Mesenchymal stem cell (in vitro differentiated cells and primary cell): ENCODE results near the gene RRN3.
"Not testable (repeated sequence)": the region's sequence is repeated elsewhere in the genome, so short reads cannot be mapped to it uniquely, and the experiment has no call there.

ENCODE experiments used
- DNase-seq: peaks from one replicate; pipeline ENCODE4 v3.0.0-alpha.2; 2013
- H2AFZ ChIP-seq: one replicate; pipeline ENCODE4 v1.6.1; 2013; ENCODE audit warnings: low read depth, mild to moderate bottlenecking, control low read depth, inconsistent platforms, low read length, moderate library complexity
- H2AK5ac ChIP-seq: 2 replicates; pipeline ENCODE4 v1.6.1; 2013; ENCODE audit warnings: low read length, moderate library complexity, mild to moderate bottlenecking, inconsistent platforms; ENCODE audit not compliant: severe bottlenecking
- H2BK120ac ChIP-seq: one replicate; pipeline ENCODE4 v1.6.1; 2013; ENCODE audit warnings: low read depth, mild to moderate bottlenecking, inconsistent platforms, low read length, moderate library complexity
- H2BK12ac ChIP-seq, 2 experiments: one replicate each; pipeline ENCODE4 v1.6.1; 2013; ENCODE audit warnings: inconsistent platforms in 2 of 2, low read length in 2 of 2, mild to moderate bottlenecking in 2 of 2, moderate library complexity in 2 of 2, control low read depth in 1 of 2
- H2BK15ac ChIP-seq: one replicate; pipeline ENCODE4 v1.6.1; 2013; ENCODE audit warnings: mild to moderate bottlenecking, low read depth, inconsistent platforms; ENCODE audit not compliant: poor library complexity, severe bottlenecking
- H2BK5ac ChIP-seq: 2 replicates; pipeline ENCODE4 v1.6.1; 2013; ENCODE audit warnings: low read depth, mild to moderate bottlenecking, low read length, control low read depth, inconsistent platforms; ENCODE audit not compliant: poor library complexity, severe bottlenecking
- H3K14ac ChIP-seq, 2 experiments: one replicate each; pipeline ENCODE4 v1.6.1; 2013; ENCODE audit warnings: inconsistent platforms in 2 of 2, low read length in 2 of 2, control low read depth in 1 of 2, mild to moderate bottlenecking in 1 of 2, moderate library complexity in 1 of 2
- H3K18ac ChIP-seq, 2 experiments: one replicate each; pipeline ENCODE4 v1.6.1; 2013; ENCODE audit warnings: inconsistent platforms in 2 of 2, low read length in 2 of 2, control low read depth in 1 of 2, low read depth in 1 of 2, mild to moderate bottlenecking in 1 of 2
- H3K23ac ChIP-seq, 2 experiments: one replicate each; pipeline ENCODE4 v1.6.1; 2013; ENCODE audit warnings: inconsistent platforms in 2 of 2, low read length in 2 of 2, mild to moderate bottlenecking in 2 of 2, moderate library complexity in 2 of 2, control low read depth in 1 of 2
- H3K27ac ChIP-seq: 2 replicates; pipeline ENCODE4 v1.5.1; 2013; ENCODE audit warnings: mild to moderate bottlenecking, moderate library complexity, low read length, control low read depth, inconsistent platforms; ENCODE audit not compliant: poor library complexity, severe bottlenecking
- H3K27me3 ChIP-seq, 2 experiments: 2 replicates each; pipeline versions ENCODE4 v1.6.1 to v1.7.0; 2013; ENCODE audit warnings: low read length in 2 of 2, mild to moderate bottlenecking in 2 of 2, moderate library complexity in 2 of 2, control low read depth in 1 of 2, inconsistent platforms in 1 of 2; ENCODE audit not compliant: control insufficient read depth in 1 of 2, insufficient read depth in 1 of 2
- H3K36me3 ChIP-seq, 2 experiments: 2 replicates each; pipeline versions ENCODE4 v1.6.1 to v1.7.0; 2013; ENCODE audit warnings: low read length in 2 of 2, control low read depth in 1 of 2, inconsistent platforms in 1 of 2, low read depth in 1 of 2, mild to moderate bottlenecking in 1 of 2; ENCODE audit not compliant: insufficient read depth in 2 of 2, control insufficient read depth in 1 of 2
- H3K4ac ChIP-seq, 2 experiments: one replicate each; pipeline ENCODE4 v1.6.1; 2013; ENCODE audit warnings: inconsistent platforms in 2 of 2, low read length in 2 of 2, mild to moderate bottlenecking in 2 of 2, moderate library complexity in 2 of 2, control low read depth in 1 of 2, low read depth in 1 of 2
- H3K4me1 ChIP-seq: 2 replicates; pipeline ENCODE4 v1.6.1; 2013; ENCODE audit warnings: low read depth, low read length, control low read depth; ENCODE audit not compliant: control insufficient read depth, insufficient read depth
- H3K4me2 ChIP-seq: 2 replicates; pipeline ENCODE4 v1.6.1; 2013; ENCODE audit warnings: low read length, mild to moderate bottlenecking, inconsistent platforms; ENCODE audit not compliant: poor library complexity, severe bottlenecking
- H3K4me3 ChIP-seq, 2 experiments: 2 replicates each; pipeline versions ENCODE4 v1.5.1 to v1.7.0; 2013; ENCODE audit warnings: low read length in 2 of 2, mild to moderate bottlenecking in 2 of 2, control low read depth in 1 of 2, low read depth in 1 of 2; ENCODE audit not compliant: insufficient read depth in 1 of 2
- H3K79me1 ChIP-seq: replicated peaks from 2 replicates; pipeline ENCODE4 v1.6.1; 2013; ENCODE audit warnings: mild to moderate bottlenecking, control low read depth, low read length, inconsistent platforms; ENCODE audit not compliant: poor library complexity, severe bottlenecking
- H3K9ac ChIP-seq: 2 replicates; pipeline ENCODE4 v1.7.0; 2013; ENCODE audit warnings: mild to moderate bottlenecking, low read length, moderate library complexity
- H3K9me3 ChIP-seq: 2 replicates; pipeline ENCODE4 v1.7.0; 2013; ENCODE audit warnings: mild to moderate bottlenecking, low read length; ENCODE audit not compliant: control insufficient read depth
- H4K8ac ChIP-seq: one replicate; pipeline ENCODE4 v1.6.1; 2013; ENCODE audit warnings: inconsistent platforms, mild to moderate bottlenecking, low read length, moderate library complexity
- H4K91ac ChIP-seq: one replicate; pipeline ENCODE4 v1.6.1; 2013; ENCODE audit warnings: mild to moderate bottlenecking, low read length, inconsistent platforms
- WGBS: methylation state at CpG from one replicate; pipeline ENCODE4 v1.1.7; 2013; ENCODE audit warnings: mixed read lengths; 5-methylcytosine and 5-hydroxymethylcytosine counted together

Gene RRN3

DNA sequence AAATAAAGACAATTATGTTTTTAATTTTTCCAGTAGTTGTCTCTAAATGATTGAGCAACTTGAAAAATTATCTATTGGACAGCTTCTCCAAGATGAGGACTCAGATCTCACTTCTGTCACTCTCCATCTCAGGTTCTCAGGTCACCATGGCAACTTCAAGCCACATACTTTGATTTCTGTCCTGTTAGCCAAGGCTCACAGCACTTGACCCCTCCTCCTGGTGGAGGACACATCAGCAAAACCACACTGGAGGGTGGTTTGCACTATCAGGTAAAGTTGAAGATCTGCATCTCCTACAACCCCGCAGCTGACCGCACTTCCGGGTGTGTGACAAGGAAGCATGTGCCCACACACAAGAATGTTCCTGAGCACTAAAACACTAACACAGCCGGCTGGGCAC lies 28.1 kb downstream of the RRN3 start:
- not testable (repeated sequence) for H3K4me1 ChIP-seq, H2BK5ac ChIP-seq, H3K27me3 ChIP-seq, H3K4me2 ChIP-seq, H4K91ac ChIP-seq, H3K4me3 ChIP-seq, H3K79me1 ChIP-seq, H4K8ac ChIP-seq, H3K27ac ChIP-seq, H3K14ac ChIP-seq, DNase-seq, H2AK5ac ChIP-seq, H2BK12ac ChIP-seq, H3K23ac ChIP-seq, H3K9ac ChIP-seq, H3K18ac ChIP-seq, H2AFZ ChIP-seq, H3K9me3 ChIP-seq, H3K4ac ChIP-seq, H2BK15ac ChIP-seq, H2BK120ac ChIP-seq
- WGBS: no CpG with 5 or more reads among the region's 4 CpGs
- H3K36me3 ChIP-seq: peaks cover 19 to 62% of the 10 kb centered on the region in 2 experiments

DNA sequence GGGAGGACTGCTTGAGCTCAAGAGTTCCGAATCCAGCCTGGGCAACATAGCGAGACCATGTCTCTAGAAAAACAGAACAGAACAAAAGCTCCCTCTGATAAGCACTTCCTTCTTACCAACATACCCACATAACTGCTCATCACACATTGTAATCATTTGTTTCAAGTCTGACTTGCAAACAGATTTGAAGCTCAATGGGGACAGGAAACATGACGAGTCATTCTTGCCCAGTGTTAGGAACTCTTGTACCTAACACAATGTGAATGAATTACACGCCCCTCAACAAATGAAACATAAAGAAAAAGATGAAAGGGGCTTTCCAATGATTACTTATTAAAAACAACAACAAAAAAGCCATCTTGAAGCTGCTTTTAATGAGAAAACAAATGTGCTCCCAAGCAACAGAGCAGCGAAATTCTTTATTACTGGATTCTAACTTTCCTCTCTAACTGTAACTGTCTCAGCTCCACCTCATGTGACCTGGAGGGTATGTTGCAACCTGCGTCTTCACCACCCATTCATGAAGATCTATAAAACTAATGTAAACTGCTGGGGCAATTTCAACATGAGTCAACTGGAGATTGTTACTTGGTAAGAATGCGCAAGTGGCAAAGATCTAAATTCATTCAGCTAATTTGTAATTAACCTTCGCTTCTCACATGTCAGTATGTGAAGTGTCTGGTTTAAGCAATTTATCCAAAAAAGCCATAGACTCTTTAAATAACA lies 31.8 kb downstream of the RRN3 start:
- not testable (repeated sequence) for H3K79me1 ChIP-seq, H2BK120ac ChIP-seq, H3K4ac ChIP-seq, H3K14ac ChIP-seq, H2AFZ ChIP-seq, H3K23ac ChIP-seq, H3K27me3 ChIP-seq, H4K91ac ChIP-seq, H3K18ac ChIP-seq, H3K9me3 ChIP-seq, H2BK12ac ChIP-seq, H3K4me2 ChIP-seq, H3K27ac ChIP-seq, H3K9ac ChIP-seq, H3K4me1 ChIP-seq, H4K8ac ChIP-seq, H2AK5ac ChIP-seq, H3K4me3 ChIP-seq, H2BK15ac ChIP-seq, H2BK5ac ChIP-seq
- 92% methylated on average over 5 of the region's 8 CpGs for WGBS
- DNase-seq: peak; percentile 62
- H3K36me3 ChIP-seq: peaks cover 22 to 63% of the 10 kb centered on the region in 2 experiments

DNA sequence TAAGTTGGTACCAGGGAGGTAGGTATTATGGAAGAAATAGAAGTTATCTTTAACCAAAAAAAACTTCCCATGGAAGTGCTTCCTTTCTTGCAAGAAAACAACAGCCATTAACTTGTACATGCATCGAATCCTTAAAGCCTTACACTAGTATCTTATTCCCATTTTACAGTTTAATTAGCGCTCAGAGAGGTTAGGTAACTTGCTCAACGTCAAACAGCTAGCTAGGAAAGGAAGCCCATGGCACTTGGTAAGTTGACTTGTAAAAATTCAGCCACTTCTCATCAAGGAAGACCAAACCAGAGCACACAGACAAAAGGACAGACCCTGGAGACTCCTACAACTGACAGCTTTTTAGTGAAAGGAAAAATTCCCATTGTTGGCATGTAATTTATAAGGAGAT lies 34.7 kb downstream of the RRN3 start:
- H4K91ac ChIP-seq: no peak overlapping the region
- no peak overlapping the region for H3K9ac ChIP-seq
- H2BK120ac ChIP-seq: no peak overlapping the region
- H2BK12ac ChIP-seq: no peak overlapping the region
- H3K27ac ChIP-seq: no peak overlapping the region
- no peak overlapping the region for H3K14ac ChIP-seq
- H3K18ac ChIP-seq: no peak overlapping the region
- no peak overlapping the region for H3K4me3 ChIP-seq
- H3K4ac ChIP-seq: no peak overlapping the region
- 100% methylated on average over 2 of the region's 3 CpGs for WGBS
- H3K36me3 ChIP-seq: peaks cover 16 to 51% of the 10 kb centered on the region in 2 experiments
- H3K79me1 ChIP-seq: peaks cover 6% of the 10 kb centered on the region
- no peaks in the 10 kb centered on the region for H3K9me3 ChIP-seq
- H2BK5ac ChIP-seq: no peak overlapping the region
- H3K27me3 ChIP-seq: no peaks in the 10 kb centered on the region
- no peak overlapping the region for H3K23ac ChIP-seq
- H2AK5ac ChIP-seq: no peak overlapping the region
- no peak for DNase-seq
- no peak overlapping the region for H2AFZ ChIP-seq
- no peak overlapping the region for H4K8ac ChIP-seq
- H3K4me2 ChIP-seq: no peak overlapping the region
- H3K4me1 ChIP-seq: peaks cover 6% of the 10 kb centered on the region
- H2BK15ac ChIP-seq: no peak overlapping the region

DNA sequence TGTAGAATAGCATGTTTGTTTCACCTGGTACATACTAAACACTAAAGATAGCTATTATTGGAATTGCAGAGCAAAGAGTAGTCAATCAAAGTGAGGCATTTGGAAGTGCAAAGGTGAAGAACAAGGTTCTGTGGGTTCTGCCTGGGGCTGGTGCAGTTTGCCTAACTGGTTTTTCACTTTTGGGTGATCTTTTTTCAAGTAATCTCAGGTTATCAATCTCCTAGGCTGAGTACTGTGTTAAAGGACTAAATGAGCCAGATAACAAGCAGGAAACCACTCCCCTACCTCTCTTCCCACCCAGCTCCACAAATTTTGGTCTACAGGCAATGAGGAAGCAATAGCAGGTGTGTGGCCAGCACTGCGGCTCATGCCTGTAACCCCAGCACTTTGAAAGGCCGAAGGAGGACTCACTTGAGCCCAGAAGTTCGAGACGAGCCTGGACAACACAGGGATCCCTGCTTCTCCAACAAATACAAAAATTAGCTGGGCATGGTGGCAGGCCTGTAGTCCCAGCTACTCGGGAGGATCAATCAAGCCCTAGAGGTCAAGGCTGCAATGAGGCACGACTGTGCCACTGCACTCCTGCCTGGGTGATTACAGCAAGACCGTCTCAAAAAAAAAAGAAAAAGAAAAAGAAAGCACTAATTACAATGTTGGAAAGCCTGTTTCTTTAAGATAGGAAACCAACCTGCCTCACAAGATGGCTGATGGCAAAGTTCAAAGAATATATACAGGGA lies 36.2 kb downstream of the RRN3 start:
- Histone ChIP-seq H3K9ac (no peak overlapping the region), H3K36me3 (peaks cover 14 to 43% of the 10 kb centered on the region in 2 experiments), H3K27me3 (no peaks in the 10 kb centered on the region), H3K4me3 (no peak overlapping the region), H3K4me2 (no peak overlapping the region), H3K14ac (no peak overlapping the region), H3K79me1 (peaks cover 13% of the 10 kb centered on the region), H4K8ac (no peak overlapping the region), H3K4me1 (peaks cover 8% of the 10 kb centered on the region), H3K18ac (no peak overlapping the region), H3K27ac (no peak overlapping the region), H3K9me3 (no peaks in the 10 kb centered on the region), H3K23ac (no peak overlapping the region), H2AFZ (no peak overlapping the region), H2BK15ac (no peak overlapping the region), H3K4ac (no peak overlapping the region), H2BK12ac (no peak overlapping the region), H4K91ac (no peak overlapping the region), H2BK5ac (no peak overlapping the region), H2BK120ac (no peak overlapping the region), H2AK5ac (no peak overlapping the region)
- DNase-seq: no peak
- 96% methylated on average over 7 of the region's 7 CpGs for WGBS
